Renal cortex interstitium (tissue), 11 donors: ENCODE measurements around the gene TCF21. TPM values are rescaled to one million over a fixed set of nuclear protein-coding genes. Genes with fewer than 3 reads are reported as not detected.
A peak's percentile ranks its signal among the peaks of the same experiment; 100 is the strongest.
"Not testable (repeated sequence)": the region's sequence is repeated elsewhere in the genome, so short reads cannot be mapped to it uniquely, and the experiment has no call there.

Source experiments
- DNase-seq, 11 donors: peaks; one replicate each; pipeline ENCODE4 v3.0.0-alpha.2; 2013; ENCODE audit warnings: low read depth in 9 of 11, low spot score in 4 of 11; ENCODE audit errors: extremely low read depth in 1 of 11
- polyA plus RNA-seq, 3 donors: library from polyadenylated mRNA; unstranded; fragments of 120-200 nt; gene quantifications; one replicate each; pipeline ENCODE4 v1.2.1, GENCODE V29; 2013; ENCODE audit not compliant: insufficient read length in 3 of 3

The TCF21 gene
- polyA plus RNA-seq, 3 donors = 173 to 220 (median 183) TPM

- no peak for DNase-seq
These were observed 10.6 kb downstream of the TCF21 start for GRCh38 chr6:133899556-133899955.

DNA sequence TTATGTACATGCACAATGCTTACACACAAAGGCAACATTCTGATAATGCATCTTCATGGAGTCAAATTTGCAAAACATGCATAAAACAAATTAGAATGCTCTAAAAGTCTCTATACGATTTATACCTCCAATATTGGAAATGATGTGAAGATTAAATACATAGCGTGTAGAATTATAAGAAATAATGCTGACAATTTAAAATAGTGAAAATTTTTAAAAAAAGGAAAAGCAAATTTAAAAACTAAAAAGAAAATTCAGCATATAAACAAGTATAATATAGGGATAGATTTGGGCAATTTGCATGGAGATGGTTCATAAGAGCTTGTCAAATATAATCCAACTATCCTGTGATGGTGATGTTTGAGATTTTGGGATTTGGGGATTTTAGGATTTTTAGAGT, 14.9 kb downstream of the TCF21 start:
- DNase-seq = no peak

GRCh38 chr6:133906050-133906449, 17.1 kb downstream of the TCF21 start:
- DNase-seq = no peak

DNA sequence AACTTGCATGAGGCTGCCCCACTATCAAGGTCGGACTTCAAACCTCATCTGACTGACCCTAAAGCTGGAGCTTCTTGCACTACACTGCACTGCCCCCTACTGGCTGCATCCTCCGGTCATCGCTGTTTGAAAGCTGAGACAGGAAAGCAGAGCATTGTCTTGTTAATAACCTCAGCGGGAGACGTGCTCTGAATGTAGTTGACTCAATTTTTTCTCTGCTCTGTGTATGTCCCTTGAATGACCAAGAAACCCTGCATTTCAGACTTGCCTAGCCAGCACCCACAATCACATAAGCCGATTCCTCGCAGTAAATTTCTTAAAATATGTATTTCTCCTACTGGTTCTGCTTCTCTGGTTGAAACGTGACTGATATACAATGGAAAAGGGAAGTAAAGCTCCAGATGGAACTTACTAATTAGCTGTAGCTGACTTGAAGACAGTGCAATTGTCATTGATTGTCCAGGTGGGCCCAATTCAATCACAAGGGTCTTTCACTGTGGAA, 27.8 kb downstream of the TCF21 start:
- peak in 10 of 11 donors; percentile 79 to 92 (median 86) for DNase-seq

DNA sequence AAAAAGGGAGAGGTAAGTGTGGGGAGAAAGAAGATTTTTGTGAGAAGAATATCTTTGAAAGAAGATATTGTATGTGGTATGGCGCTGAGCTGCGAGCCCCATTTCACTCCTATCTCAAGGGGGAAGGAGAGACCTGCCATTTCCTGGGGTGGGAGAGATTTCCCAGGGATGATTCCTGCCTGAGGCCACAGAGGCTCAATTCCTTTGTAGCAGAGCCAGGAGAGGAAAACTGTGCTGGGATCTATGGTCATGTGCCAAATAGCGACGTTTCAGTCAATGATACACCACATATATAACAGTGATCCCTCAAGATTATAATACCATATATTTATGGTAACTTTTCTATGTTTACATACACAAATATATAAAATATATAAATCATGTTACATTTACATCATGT, 28.9 kb downstream of the TCF21 start:
- no peak for DNase-seq

DNA sequence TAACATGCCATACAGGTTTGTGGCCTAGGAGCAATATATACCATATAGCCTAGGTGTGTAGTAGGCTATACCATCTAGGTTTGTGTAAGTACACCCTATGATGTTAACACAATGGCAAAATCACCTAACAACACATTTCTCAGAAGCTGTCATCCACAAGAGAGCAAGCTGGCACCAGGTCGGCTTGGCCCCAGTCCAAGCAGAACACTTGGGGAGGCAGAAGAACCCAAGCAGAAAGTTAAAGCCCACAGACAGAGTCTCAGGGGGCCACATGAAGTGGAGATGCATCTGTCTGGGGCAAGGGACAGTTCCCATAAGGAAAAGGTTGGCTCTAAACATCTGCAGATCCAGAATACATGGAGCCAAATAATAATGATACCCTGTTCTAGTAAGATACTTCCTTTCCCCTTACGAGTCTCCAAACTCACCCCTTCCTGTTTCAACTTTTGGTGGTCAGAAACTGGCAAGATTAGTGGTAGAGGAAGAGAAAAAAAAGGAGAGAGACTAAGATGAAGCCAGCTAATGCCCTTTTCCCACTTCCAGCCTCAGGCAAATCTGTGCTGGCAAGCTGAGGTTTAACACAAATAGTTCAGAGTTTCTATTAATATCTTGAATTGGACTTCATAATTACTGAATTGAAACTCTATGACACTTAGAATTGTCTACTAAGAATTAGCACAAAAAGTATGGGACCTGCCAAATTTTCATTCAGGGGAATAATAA, 29.5 kb downstream of the TCF21 start:
- no peak for DNase-seq

DNA sequence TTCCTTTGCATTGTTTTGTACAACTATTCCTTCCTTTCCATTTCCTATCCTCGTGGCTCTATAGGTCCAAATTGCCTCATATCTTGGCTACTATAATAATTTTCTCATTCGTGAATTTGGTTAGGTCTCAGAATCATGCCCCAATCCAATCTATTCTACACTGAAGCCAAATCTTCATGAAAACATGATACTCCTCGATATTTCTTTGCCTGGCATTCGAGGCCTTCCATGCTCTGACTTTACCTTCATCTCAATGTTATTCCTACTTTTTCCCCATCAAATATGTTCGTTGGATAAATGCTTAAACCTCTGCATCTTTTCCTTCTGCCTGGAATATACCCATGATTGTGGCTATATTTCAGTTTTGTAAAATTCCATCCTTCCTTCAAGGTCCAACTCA, 30.4 kb downstream of the TCF21 start:
- no peak for DNase-seq

DNA sequence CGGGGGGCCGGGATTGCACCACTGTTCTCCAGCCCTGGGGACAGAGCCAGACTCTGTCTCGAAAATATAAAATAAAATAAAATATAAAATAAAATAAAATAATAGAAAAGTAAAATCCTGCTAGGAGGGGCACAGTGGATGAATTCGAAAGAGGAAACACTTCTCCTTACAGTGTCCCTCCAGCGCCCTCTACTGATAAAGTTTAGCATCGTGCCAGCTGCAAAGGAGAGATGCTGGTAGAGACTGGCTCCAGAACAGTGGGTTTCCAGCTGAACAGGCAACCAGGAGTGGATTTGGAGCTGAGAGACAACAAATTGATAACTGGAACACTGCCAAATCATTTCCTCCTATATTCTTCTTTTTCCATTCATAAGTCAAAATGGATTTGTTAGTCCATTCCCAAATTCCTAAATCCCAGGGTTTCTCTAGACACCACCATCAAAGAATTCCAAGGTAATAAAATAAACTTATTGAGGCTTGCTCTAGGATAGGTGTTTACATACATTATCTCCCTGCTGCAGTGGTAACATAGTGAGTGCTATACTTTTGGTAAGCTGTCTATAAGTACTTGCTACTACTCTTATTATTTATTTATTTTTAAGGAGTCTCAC, 32.4 kb downstream of the TCF21 start:
- peak; percentile 54 to 84 (median 69) for DNase-seq

- peak; percentile 47 to 82 (median 66) for DNase-seq
These were observed 35.2 kb downstream of the TCF21 start for GRCh38 chr6:133923938-133924593.

DNA sequence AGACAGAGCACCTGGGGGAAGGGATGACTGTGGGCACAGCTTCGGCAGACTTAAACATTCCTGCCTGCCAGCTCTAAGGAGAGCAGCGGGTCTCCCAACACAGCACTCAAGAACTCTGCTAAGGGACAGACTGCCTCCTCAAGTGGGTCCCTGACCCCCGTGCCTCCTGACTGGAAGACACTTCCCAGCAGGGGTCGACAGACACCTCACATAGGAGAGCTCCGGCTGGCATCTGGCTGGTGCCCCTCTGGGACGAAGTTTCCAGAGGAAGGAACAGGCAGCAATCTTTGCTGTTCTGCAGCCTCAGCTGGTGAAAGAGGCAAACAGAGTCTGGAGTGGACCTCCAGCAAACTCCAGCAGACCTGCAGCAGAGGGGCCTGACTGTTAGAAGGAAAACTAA, 42.3 kb downstream of the TCF21 start:
- DNase-seq = not testable (repeated sequence)

GRCh38 chr6:133936352-133936751, 47.4 kb downstream of the TCF21 start:
- not testable (repeated sequence) for DNase-seq

DNA sequence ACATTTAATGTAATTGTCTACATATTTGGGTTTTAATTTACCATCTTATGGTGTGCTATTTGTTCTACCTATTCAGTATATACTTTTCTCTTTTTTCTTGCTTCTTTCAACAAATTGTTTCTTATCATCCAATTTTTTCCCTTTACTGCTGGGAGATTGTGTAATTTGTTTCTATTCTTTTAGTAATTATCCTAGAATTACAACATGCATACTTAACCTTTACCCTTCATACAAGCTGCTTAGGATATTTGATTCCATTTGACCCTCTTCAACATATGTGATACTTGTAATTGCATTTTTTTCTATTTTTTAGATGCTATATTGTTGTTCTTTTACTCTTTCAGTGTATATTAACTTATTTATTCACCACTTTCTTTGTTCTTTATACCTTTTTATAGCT, 49.0 kb downstream of the TCF21 start:
- DNase-seq = no peak

GRCh38 chr6:133938533-133938932, 49.6 kb downstream of the TCF21 start:
- DNase-seq = no peak

GRCh38 chr6:133939778-133940667, 51.1 kb downstream of the TCF21 start:
- DNase-seq = no peak

Other genes starting within 250 kb of the TCF21 start
- 10 to 100 TPM; 47.2 to 54.6 (median 48.9) TPM for gene TBPL1, start 64.1 kb downstream of the TCF21 start, polyA plus RNA-seq
- 1 to 10 TPM; 3.4 to 4.2 (median 3.6) TPM for gene SLC2A12, start 163.5 kb downstream of the TCF21 start, polyA plus RNA-seq